Naive thymus-derived CD8-positive, alpha-beta T cell (primary cell): ENCODE data around the gene FMNL1. TPM values are rescaled to one million over a fixed set of nuclear protein-coding genes. Genes with fewer than 3 reads are reported as not detected.

Experiments
- ATAC-seq, 2 donors: fragments of 150-1000 bp; cut with Tn5 transposase in 1 of 2; sonication (Bioruptor Pico), chemical (Tn5 transposase) in 1 of 2; 1 replicate in 1 of 2; 2 replicates in 1 of 2; pipeline ENCODE4 v1.10.0; 2021; ENCODE audit warnings: mild to moderate bottlenecking in 2 of 2, moderate library complexity in 2 of 2
- POLR2A ChIA-PET: fragments of 350-600 bp; sonication (Branson Sonifier 250); formaldehyde crosslinking; loops from one replicate; lab custom pipeline; 2021; ENCODE audit warnings: antibody characterized with exemption; lab: Charles Lee
- DNase-seq, 10 donors: peaks; one replicate each; pipeline versions ENCODE4 v3.0.0 to v3.0.0-alpha.2; 2020 to 2022
- H3K27ac Mint-ChIP-seq, 10 donors: one replicate each; pipeline ENCODE4 v1.8.0; 2020 to 2022; ENCODE audit warnings: mild to moderate bottlenecking in 10 of 10, mixed read lengths in 10 of 10, moderate library complexity in 4 of 10, inconsistent platforms in 1 of 10
- H3K27me3 Mint-ChIP-seq, 5 donors: one replicate each; pipeline ENCODE4 v1.8.0; 2021 to 2022; ENCODE audit warnings: mixed read lengths in 5 of 5
- H3K36me3 Mint-ChIP-seq, 3 donors: one replicate each; pipeline ENCODE4 v1.8.0; 2020 to 2022; ENCODE audit warnings: mixed read lengths in 3 of 3, mild to moderate bottlenecking in 2 of 3, inconsistent platforms in 1 of 3
- H3K4me1 Mint-ChIP-seq, 4 donors: one replicate each; pipeline ENCODE4 v1.8.0; 2021 to 2022; ENCODE audit warnings: mixed read lengths in 4 of 4
- H3K4me3 Mint-ChIP-seq, 10 donors: one replicate each; pipeline ENCODE4 v1.8.0; 2020 to 2022; ENCODE audit warnings: mild to moderate bottlenecking in 10 of 10, mixed read lengths in 10 of 10, moderate library complexity in 6 of 10, inconsistent platforms in 1 of 10
- H3K9me3 Mint-ChIP-seq, 9 donors: one replicate each; pipeline ENCODE4 v1.8.0; 2020 to 2022; ENCODE audit warnings: mixed read lengths in 9 of 9, mild to moderate bottlenecking in 3 of 9, inconsistent platforms in 1 of 9, moderate library complexity in 1 of 9
- polyA plus RNA-seq, 3 donors: library from polyadenylated mRNA; unstranded; fragments of 300-500 nt; fragmentation: Illumina TruSeq; gene quantifications; one replicate each; pipeline ENCODE4 v1.2.3, GENCODE V29; 2021
- total RNA-seq, 8 experiments: library from RNA in 2 of 8; stranded (reverse) in 2 of 8; gene quantifications; one replicate each; pipeline ENCODE4 v1.2.3 and lab custom pipeline; 2021 to 2026

Gene FMNL1
- total and polyA plus RNA-seq, 5 experiments from 2014 or later = 18.0 to 394 (median 35.5) TPM

DNA sequence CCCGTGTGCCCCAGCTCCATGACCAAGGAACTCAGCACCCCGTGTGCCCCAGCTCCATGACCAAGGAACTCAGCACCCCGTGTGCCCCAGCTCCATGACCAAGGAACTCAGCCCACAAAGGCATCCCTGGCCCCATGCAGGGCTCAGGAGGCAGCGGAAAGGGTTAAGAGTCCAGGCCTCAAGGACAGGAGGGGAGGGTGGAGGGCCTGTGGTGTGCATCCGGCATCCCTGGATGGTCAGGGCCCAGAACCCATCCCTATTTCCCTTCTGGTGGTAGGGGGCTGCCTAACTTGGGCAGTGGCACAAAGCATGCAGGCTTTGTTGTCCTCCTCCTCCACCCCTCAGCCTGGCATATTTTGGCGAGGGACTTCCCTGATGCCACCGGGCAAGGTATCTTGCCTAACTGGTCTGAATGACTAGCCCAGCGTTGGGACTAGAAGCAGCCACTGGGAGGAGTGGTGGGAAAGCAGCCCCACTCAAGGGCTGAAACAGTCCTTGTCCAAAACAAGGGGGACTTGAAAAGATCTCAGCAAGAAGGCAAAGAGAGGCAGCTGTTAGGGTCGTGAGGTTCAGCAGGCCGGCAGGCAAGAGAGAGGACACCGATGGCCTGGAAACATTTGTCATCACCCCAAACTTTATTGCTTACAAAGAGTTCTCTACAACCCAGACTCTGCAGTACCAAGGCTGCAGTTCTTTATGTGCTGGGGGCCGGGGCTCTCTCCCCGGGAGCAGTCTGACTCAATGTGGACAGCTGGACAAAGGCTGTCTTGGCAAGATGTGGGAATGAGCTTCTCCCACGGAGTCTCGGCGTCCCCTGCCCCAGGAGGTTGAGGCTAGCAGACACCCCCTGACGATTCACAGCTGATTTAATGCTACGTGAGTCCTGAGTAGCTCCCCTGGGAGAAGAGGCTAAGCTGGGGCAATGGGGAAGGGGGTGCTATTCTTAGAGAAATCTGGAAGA, 41.1 kb downstream of the FMNL1 start:
- H3K4me3 Mint-ChIP-seq = peak overlapping the region; percentile 78 to 91 (median 84)
- no peaks in the 10 kb centered on the region for H3K9me3 Mint-ChIP-seq
- ATAC-seq = no peak
- peak in 1 of 10 donors; percentile 43 for DNase-seq
- POLR2A ChIA-PET = interaction anchor here (0.6 to 47.5 kb wide), 6 partner anchors 11 to 54 kb away, joined by 3 to 1514 read pairs (median 4); partner anchors contain the start of genes FMNL1 and MAP3K14
- peak overlapping the region; percentile 45 to 93 (median 88) for H3K27ac Mint-ChIP-seq
- peaks cover 19 to 36% (median 31%) of the 10 kb centered on the region in 4 donors for H3K4me1 Mint-ChIP-seq
- peaks cover 0 to 37% (median 0%) of the 10 kb centered on the region in 3 donors for H3K36me3 Mint-ChIP-seq
- no peaks in the 10 kb centered on the region for H3K27me3 Mint-ChIP-seq

DNA sequence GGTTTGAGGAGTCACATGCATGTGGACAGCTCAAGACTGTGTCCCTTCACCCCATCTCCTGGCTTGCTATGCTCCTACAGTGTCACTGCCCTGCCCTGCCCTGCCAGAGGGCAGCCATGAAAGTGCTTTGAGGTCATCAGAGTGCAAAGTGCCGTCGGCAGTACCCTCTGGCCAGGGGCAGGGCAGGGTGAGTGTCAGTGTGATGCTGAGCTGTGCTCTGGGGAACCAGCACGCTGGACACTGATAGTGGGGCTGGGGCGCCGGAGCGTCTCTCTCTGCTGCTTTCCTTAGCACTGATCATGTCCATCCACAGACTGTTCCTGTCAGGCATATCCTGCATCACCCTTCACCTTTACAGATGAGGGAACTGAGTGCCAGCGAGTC, 41.8 kb downstream of the FMNL1 start:
- Mint-ChIP-seq H3K9me3 (no peaks in the 10 kb centered on the region), H3K36me3 (peaks cover 0 to 43% (median 0%) of the 10 kb centered on the region in 3 donors), H3K27ac (peak overlapping the region in 7 of 10 donors; percentile 37 to 93 (median 76)), H3K4me3 (peak overlapping the region in 4 of 10 donors; percentile 23 to 68 (median 48)), H3K4me1 (peaks cover 19 to 35% (median 30%) of the 10 kb centered on the region in 4 donors), H3K27me3 (no peaks in the 10 kb centered on the region)
- no peak for ATAC-seq
- peak in 1 of 10 donors; percentile 38 for DNase-seq
- POLR2A ChIA-PET = interaction anchor here (1.1 to 47.5 kb wide), 5 partner anchors 10 to 54 kb away, joined by 3 to 1514 read pairs (median 5); partner anchors contain the start of genes FMNL1 and MAP3K14

DNA sequence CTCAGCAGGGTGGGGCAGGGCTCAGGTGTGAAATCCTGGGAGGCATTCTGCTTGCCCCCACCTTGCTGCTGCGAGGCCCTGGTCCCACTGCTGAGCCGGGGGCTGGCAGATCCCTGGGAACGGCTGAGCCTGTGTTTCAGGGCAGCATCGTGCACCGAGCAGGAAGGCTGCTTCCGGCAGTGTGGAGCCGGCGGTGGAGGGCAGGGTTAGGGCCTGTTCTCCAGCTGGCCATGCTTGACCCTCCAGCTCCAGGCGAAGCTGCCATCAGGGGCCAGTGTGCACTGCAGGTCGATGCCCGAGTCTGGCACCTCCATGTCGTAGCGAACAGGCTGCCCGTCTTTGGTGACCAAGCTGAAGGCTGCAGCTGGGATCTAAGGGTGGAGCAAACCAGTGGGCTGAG, 42.7 kb downstream of the FMNL1 start:
- ATAC-seq = no peak
- Mint-ChIP-seq H3K4me1 (peaks cover 16 to 35% (median 24%) of the 10 kb centered on the region in 4 donors), H3K9me3 (no peaks in the 10 kb centered on the region), H3K27me3 (no peaks in the 10 kb centered on the region), H3K4me3 (no peak overlapping the region), H3K36me3 (peaks cover 0 to 48% (median 0%) of the 10 kb centered on the region in 3 donors), H3K27ac (peak overlapping the region in 3 of 10 donors; percentile 47 to 56 (median 49))
- DNase-seq = peak in 1 of 10 donors; percentile 54
- POLR2A ChIA-PET = interaction anchor here (2.9 to 47.5 kb wide), 2 partner anchors 8 to 33 kb away, joined by 13 to 1514 read pairs; partner anchors contain the start of gene FMNL1

DNA sequence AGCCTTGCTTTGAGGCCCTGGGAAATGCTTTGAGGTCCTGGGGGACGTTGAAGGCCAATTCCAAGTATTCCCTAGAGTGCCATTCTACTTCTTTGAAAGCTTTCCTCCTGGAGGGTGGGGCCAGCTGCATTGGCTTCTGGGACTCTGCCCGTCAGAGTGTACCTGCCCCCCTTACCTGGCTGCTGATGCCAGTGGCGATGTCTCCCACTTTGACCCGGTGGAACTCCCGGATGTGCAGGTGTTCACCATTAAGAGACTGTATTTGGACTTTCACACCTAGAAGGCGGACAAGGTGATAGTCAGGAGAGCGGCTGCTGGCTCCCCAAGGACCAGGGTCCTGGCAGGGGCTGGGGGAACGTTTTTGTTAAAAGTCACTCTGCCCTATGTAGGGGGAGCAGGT, 43.3 kb downstream of the FMNL1 start:
- H3K27ac Mint-ChIP-seq = peak overlapping the region in 3 of 10 donors; percentile 43 to 56 (median 47)

DNA sequence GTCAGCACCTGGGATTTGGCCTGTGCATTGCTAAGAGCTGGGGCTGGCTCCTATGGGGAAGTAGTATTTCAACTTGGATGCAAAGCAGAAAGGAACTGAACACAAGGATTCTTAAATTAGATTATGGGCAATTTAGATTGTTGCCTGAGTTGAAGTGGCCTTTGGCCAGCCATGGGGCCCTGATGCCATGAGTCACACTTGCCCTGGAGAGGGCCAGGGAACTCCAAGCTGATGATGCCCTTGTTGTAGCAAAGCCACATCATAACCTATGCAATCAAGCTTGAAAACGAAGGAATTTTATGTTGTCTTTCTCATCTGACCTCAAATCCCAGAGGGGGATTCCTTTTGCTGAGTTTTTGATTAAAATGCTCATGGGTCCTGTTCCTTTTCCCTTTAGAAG, 44.1 kb downstream of the FMNL1 start:
- H3K27me3 Mint-ChIP-seq = no peaks in the 10 kb centered on the region
- POLR2A ChIA-PET = interaction anchor here (0.6 to 47.5 kb wide), 4 partner anchors 9 to 122 kb away, joined by 3 to 1514 read pairs (median 9); partner anchors contain the start of gene FMNL1
- no peak for ATAC-seq
- H3K4me1 Mint-ChIP-seq = peaks cover 9 to 31% (median 18%) of the 10 kb centered on the region in 4 donors
- H3K36me3 Mint-ChIP-seq = peaks cover 0 to 52% (median 5%) of the 10 kb centered on the region in 3 donors
- DNase-seq = no peak
- H3K27ac Mint-ChIP-seq = peak overlapping the region in 5 of 10 donors; percentile 37 to 74 (median 59)
- no peak overlapping the region for H3K4me3 Mint-ChIP-seq
- no peaks in the 10 kb centered on the region for H3K9me3 Mint-ChIP-seq

More for the DNA sequence above, 43.3 kb downstream of the FMNL1 start:
- Mint-ChIP-seq H3K9me3 (no peaks in the 10 kb centered on the region), H3K27me3 (no peaks in the 10 kb centered on the region), H3K4me3 (peak overlapping the region in 1 of 10 donors; percentile 6), H3K4me1 (peaks cover 16 to 35% (median 24%) of the 10 kb centered on the region in 4 donors), H3K36me3 (peaks cover 0 to 54% (median 4%) of the 10 kb centered on the region in 3 donors)
- DNase-seq = peak in 1 of 10 donors; percentile 42
- ATAC-seq = no peak
- POLR2A ChIA-PET = interaction anchor here (2.9 to 47.5 kb wide), 2 partner anchors 9 to 34 kb away, joined by 13 to 1514 read pairs; partner anchors contain the start of gene FMNL1

DNA sequence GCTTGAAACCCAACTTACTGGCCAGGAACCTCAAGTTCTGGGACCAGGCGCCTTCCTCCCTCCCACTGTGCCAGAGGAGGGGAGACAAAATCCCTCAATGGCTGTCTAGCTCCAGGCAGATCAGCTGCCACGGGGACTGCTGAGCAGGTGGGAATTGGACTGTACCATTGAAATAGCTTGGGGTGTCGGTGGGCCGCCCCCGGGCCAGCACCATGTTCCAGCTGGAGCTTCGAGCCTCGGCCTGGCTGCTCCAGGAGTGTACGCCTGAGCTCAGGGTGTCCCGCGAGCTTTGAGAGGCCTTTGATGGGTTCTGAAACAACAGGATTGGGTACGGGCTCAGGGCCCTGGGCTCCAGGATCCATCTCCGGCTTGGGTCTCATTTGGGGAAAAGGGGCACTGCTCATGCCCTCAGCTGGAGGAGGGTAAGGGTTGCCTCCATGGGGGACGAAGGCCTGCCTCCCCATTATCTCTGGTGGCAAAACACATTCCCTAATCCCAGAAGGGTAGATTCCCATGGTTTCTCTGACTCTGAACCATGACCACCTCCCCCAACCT, 44.8 kb downstream of the FMNL1 start:
- DNase-seq = peak in 1 of 10 donors; percentile 53
- Mint-ChIP-seq H3K36me3 (peaks cover 0 to 55% (median 5%) of the 10 kb centered on the region in 3 donors), H3K9me3 (no peaks in the 10 kb centered on the region), H3K4me1 (peaks cover 5 to 28% (median 14%) of the 10 kb centered on the region in 4 donors), H3K4me3 (no peak overlapping the region), H3K27me3 (no peaks in the 10 kb centered on the region), H3K27ac (peak overlapping the region in 2 of 10 donors; percentile 39 to 69)
- POLR2A ChIA-PET = interaction anchor here (1.0 to 47.5 kb wide), 4 partner anchors 10 to 50 kb away, joined by 3 to 1514 read pairs (median 8); partner anchors contain the start of gene FMNL1
- ATAC-seq = no peak

DNA sequence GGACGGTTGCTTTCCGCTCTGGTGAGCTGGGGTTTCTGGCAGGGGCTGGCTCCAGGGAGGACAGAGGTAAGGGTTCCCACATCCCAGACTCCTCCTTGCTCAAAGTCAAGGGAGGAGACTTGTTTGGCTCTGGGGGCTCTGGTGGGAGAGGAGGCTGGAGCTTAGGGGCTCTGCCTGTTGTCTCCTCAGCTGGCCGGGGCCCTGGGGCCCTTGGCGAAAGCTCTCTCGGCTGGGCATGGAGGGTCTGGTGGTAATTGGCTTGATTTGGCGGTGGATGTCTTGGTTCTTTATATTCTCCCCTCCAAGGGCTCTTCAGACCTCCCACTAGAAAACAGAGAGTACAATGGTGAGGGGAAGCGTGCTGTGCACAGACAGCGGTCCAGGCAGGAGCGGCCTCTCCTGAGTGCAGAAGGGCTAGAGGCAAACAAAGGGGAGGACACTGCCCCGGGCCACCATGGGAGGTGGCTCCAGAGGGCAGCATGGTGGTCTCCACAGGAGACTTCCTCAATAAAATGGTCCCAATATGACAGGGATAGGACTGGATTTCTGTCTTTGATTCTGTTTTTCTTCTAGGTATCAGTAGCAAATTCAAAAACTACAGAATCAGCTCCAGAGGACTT, 45.9 kb downstream of the FMNL1 start:
- peaks cover 3 to 20% (median 11%) of the 10 kb centered on the region in 4 donors for H3K4me1 Mint-ChIP-seq
- ATAC-seq = no peak
- H3K27ac Mint-ChIP-seq = peak overlapping the region in 6 of 10 donors; percentile 52 to 85 (median 76)
- DNase-seq = peak in 1 of 10 donors; percentile 43
- POLR2A ChIA-PET = interaction anchor here (1.1 to 47.5 kb wide), 4 partner anchors 11 to 140 kb away, joined by 3 to 1514 read pairs (median 8); partner anchors contain the start of gene FMNL1
- H3K36me3 Mint-ChIP-seq = peaks cover 0 to 65% (median 5%) of the 10 kb centered on the region in 3 donors
- no peaks in the 10 kb centered on the region for H3K27me3 Mint-ChIP-seq
- no peaks in the 10 kb centered on the region for H3K9me3 Mint-ChIP-seq
- no peak overlapping the region for H3K4me3 Mint-ChIP-seq

DNA sequence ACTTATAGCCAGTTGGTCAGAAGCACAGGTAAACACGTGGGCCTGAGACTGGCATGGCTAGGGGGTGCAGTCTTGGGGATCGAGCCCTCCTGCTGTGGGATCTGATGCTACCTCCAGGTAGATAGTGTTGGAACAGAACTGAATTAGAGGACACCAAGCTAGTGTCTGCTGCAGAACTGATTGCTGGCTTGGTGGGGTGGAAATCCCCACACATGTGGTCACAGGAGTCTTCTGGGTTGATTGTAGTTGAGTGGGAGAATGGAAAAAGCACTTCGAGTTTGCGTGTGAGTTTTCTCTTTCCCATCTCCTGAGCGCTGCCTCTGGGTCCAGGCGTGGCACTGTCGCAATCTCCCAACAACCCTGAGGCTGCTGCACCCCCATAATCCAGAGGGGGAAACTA, 48.2 kb downstream of the FMNL1 start:
- POLR2A ChIA-PET = interaction anchor here (47.5 kb wide), 1 partner anchor 39 kb away, joined by 1514 read pairs; the partner anchor contains the start of gene FMNL1
- peak overlapping the region in 5 of 10 donors; percentile 11 to 62 (median 51) for H3K27ac Mint-ChIP-seq
- ATAC-seq (no peak), DNase-seq (no peak)
- no peak overlapping the region for H3K4me3 Mint-ChIP-seq
- H3K9me3 Mint-ChIP-seq = no peaks in the 10 kb centered on the region
- H3K36me3 Mint-ChIP-seq = peaks cover 0 to 74% (median 8%) of the 10 kb centered on the region in 3 donors
- H3K4me1 Mint-ChIP-seq = peaks cover 0 to 11% (median 3%) of the 10 kb centered on the region in 4 donors
- H3K27me3 Mint-ChIP-seq = no peaks in the 10 kb centered on the region

DNA sequence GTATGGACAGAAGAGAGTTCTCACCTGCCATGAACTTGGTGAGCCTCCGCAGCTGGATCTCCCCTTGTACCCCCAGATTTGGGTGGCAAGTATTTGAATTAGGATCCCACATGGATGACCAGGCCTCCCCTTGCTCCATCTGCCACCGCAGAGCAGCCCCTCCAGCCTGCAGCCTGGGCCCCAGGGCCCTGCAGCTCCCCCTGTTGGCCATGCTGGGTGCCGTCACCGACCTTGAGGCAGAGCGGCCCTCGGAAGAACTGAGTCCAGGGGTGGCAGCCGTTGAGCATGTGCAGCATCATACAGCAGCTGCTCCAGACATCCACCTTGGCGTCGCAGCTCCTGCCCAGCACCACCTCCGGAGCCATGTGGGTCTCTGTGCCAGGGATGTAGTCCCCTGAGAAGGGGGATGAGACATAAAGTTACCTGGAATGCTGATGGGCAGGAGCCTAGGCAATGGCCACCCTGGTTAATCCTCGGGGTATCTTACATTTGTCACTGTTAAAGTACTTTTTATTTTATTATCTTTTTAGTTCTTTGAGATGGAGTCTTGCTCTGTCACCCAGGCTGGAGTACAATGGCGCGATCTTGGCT, 49.2 kb downstream of the FMNL1 start:
- Mint-ChIP-seq H3K36me3 (peaks cover 0 to 72% (median 8%) of the 10 kb centered on the region in 3 donors), H3K4me3 (no peak overlapping the region), H3K4me1 (peaks cover 0 to 8% (median 3%) of the 10 kb centered on the region in 4 donors), H3K9me3 (no peaks in the 10 kb centered on the region), H3K27me3 (no peaks in the 10 kb centered on the region), H3K27ac (peak overlapping the region in 6 of 10 donors; percentile 30 to 71 (median 48))
- POLR2A ChIA-PET = interaction anchor here (1.3 to 47.5 kb wide), 2 partner anchors 40 to 51 kb away, joined by 3 to 1514 read pairs; partner anchors contain the start of gene FMNL1
- peak; percentile 84 to 85 for ATAC-seq
- DNase-seq = peak; percentile 31 to 76 (median 59)

DNA sequence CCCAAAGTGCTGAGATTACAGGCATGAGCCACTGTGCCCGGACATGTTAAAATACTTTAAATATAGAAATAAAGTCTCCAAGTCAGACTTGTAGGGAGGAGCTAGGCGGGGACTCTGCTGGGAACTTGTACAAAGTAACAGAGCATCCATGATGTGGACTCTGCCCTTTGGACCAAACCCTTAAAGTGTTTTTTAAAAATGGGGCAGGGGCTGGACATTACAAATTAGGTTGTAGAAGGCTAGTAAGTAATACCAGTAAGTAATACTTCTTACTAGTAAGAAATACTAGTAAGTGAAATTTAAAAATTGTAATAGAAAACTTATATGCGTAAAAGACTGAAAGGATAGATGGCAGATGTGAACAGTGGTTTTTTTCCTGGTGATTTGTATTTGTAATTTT, 49.9 kb downstream of the FMNL1 start:
- peaks cover 0 to 69% (median 8%) of the 10 kb centered on the region in 3 donors for H3K36me3 Mint-ChIP-seq
- ATAC-seq (no peak), DNase-seq (no peak)
- POLR2A ChIA-PET = interaction anchor here (1.3 to 47.5 kb wide), 2 partner anchors 40 to 50 kb away, joined by 3 to 1514 read pairs; partner anchors contain the start of gene FMNL1
- H3K27ac Mint-ChIP-seq = peak overlapping the region in 3 of 10 donors; percentile 32 to 58 (median 37)
- H3K4me1 Mint-ChIP-seq = peaks cover 0 to 8% (median 3%) of the 10 kb centered on the region in 4 donors
- no peaks in the 10 kb centered on the region for H3K27me3 Mint-ChIP-seq
- H3K4me3 Mint-ChIP-seq = no peak overlapping the region
- no peaks in the 10 kb centered on the region for H3K9me3 Mint-ChIP-seq

DNA sequence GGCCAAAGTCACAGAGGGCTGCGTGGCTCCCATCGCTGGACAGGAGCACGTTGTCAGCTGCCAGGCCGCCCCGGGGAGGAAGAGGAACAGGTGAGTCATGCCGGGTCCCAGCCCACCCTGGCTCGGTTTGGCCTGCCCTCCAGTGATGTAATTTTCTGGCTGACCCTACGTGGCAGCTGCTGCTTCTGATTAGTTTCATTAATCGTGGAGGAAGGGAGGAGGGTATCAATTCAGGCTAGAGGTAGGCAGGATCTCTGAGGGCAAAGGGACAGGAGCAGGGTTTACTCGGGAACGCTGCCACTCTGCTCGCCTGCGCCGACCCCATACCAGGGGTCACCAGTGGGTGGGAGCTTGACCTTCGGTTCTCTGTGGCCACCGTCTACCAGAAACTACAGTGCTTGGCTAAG, 51.9 kb downstream of the FMNL1 start:
- ATAC-seq (no peak), DNase-seq (peak in 1 of 10 donors; percentile 41)
- Mint-ChIP-seq H3K4me3 (no peak overlapping the region), H3K27ac (no peak overlapping the region), H3K4me1 (peaks cover 6 to 17% (median 11%) of the 10 kb centered on the region in 4 donors), H3K36me3 (peaks cover 0 to 54% (median 8%) of the 10 kb centered on the region in 3 donors), H3K27me3 (no peaks in the 10 kb centered on the region), H3K9me3 (no peaks in the 10 kb centered on the region)
- POLR2A ChIA-PET = interaction anchor here (2.0 to 2.9 kb wide), 2 partner anchors 11 to 115 kb away, joined by 5 to 10 read pairs; no protein-coding TSS in a partner anchor
